B cell (primary cell): Measurements from ENCODE around the gene MGA. TPM values are rescaled to one million over a fixed set of nuclear protein-coding genes. Genes with fewer than 3 reads are reported as not detected.

Source experiments
- ATAC-seq: fragments of 200-7000 bp; cut with Tn5 transposase; one replicate; pipeline ENCODE4 v1.10.0; 2021; ENCODE audit warnings: low read depth, mild to moderate bottlenecking, moderate number of reproducible peaks, moderate library complexity
- CTCF ChIA-PET: fragments of 350-600 bp; sonication (Branson Sonifier 250); formaldehyde crosslinking; loops from one replicate; lab custom pipeline; 2021; ENCODE audit warnings: antibody characterized with exemption, inconsistent platforms; lab: Charles Lee
- POLR2A ChIA-PET: fragments of 350-600 bp; sonication (Branson Sonifier 250); formaldehyde crosslinking; loops from one replicate; lab custom pipeline; 2021; ENCODE audit warnings: antibody characterized with exemption; lab: Charles Lee
- DNase-seq: peaks from one replicate; pipeline ENCODE4 v3.0.0; 2013
- H2AFZ ChIP-seq: 2 replicates; pipeline ENCODE4 v1.6.1; 2012; ENCODE audit warnings: mild to moderate bottlenecking, low read depth, low read length; ENCODE audit not compliant: insufficient read depth, poor library complexity, severe bottlenecking
- H3K27ac ChIP-seq, 2 donors: 1 replicate in 1 of 2; 2 replicates in 1 of 2; pipeline ENCODE4 v1.5.1; 2012 to 2013; ENCODE audit warnings: low read length in 2 of 2, mild to moderate bottlenecking in 2 of 2, moderate library complexity in 1 of 2
- H3K27me3 ChIP-seq, 4 experiments: fragments of 200-600 bp in 1 of 4; sonication (generic) in 1 of 4; replicated peaks in 1 of 4; 1 replicate in 2 of 4; 2 replicates in 2 of 4; pipeline versions ENCODE4 v1.6.1 to v1.7.0; 2013 to 2016; ENCODE audit warnings: low read length in 3 of 4, mild to moderate bottlenecking in 2 of 4, mixed read lengths in 1 of 4, moderate library complexity in 1 of 4; ENCODE audit not compliant: insufficient read depth in 4 of 4, control insufficient read depth in 3 of 4; ENCODE audit errors: control extremely low read depth in 1 of 4
- H3K36me3 ChIP-seq, 2 experiments: replicated peaks in 1 of 2; 1 replicate in 1 of 2; 2 replicates in 1 of 2; pipeline versions ENCODE4 v1.6.1 to v1.7.1; 2013; ENCODE audit warnings: low read length in 1 of 2; ENCODE audit not compliant: insufficient read depth in 2 of 2, control insufficient read depth in 1 of 2; ENCODE audit errors: control extremely low read depth in 1 of 2, extremely low read depth in 1 of 2
- H3K4me1 ChIP-seq, 2 donors: fragments of 200-600 bp in 1 of 2; sonication (generic) in 1 of 2; 1 replicate in 1 of 2; 2 replicates in 1 of 2; pipeline versions ENCODE4 v1.5.1 to v1.6.1; 2013 to 2017; ENCODE audit warnings: low read length in 2 of 2; ENCODE audit not compliant: control insufficient read depth in 2 of 2, insufficient read depth in 2 of 2
- H3K4me2 ChIP-seq: replicated peaks from 2 replicates; pipeline ENCODE3; 2012; ENCODE audit warnings: mild to moderate bottlenecking, low read depth, low read length; ENCODE audit not compliant: poor library complexity, severe bottlenecking
- H3K4me3 ChIP-seq, 5 experiments: fragments of 200-600 bp in 1 of 5; sonication (generic) in 1 of 5; 1 replicate in 3 of 5; 2 replicates in 2 of 5; pipeline versions ENCODE4 v1.5.1 to v1.7.0; 2011 to 2016; ENCODE audit warnings: low read length in 4 of 5, mild to moderate bottlenecking in 4 of 5, low read depth in 2 of 5, control low read depth in 1 of 5, moderate library complexity in 1 of 5; ENCODE audit not compliant: insufficient read depth in 1 of 5; ENCODE audit errors: control extremely low read depth in 1 of 5, extremely low read depth in 1 of 5
- H3K79me2 ChIP-seq: fragments of 200-600 bp; sonication (generic); one replicate; pipeline ENCODE4 v1.6.0; 2016; ENCODE audit warnings: low read length; ENCODE audit not compliant: control insufficient read depth, insufficient read depth
- H3K9ac ChIP-seq: fragments of 200-600 bp; sonication (generic); 2 replicates; pipeline ENCODE4 v1.6.1; 2017; ENCODE audit warnings: mild to moderate bottlenecking, low read length, moderate library complexity
- H3K9me3 ChIP-seq, 3 donors: one replicate each; pipeline versions ENCODE4 v1.6.1 to v1.7.1; 2013; ENCODE audit warnings: low read length in 2 of 3; ENCODE audit not compliant: control insufficient read depth in 2 of 3, insufficient read depth in 1 of 3; ENCODE audit errors: control extremely low read depth in 1 of 3
- H4K20me1 ChIP-seq: 2 replicates; pipeline ENCODE4 v1.6.0; 2012; ENCODE audit warnings: mild to moderate bottlenecking, low read length; ENCODE audit not compliant: insufficient read depth, control insufficient read depth, poor library complexity, severe bottlenecking
- H3K27ac Mint-ChIP-seq: one replicate; pipeline ENCODE4 v1.8.0; 2021; ENCODE audit warnings: mixed read lengths
- H3K27me3 Mint-ChIP-seq: one replicate; pipeline ENCODE4 v1.8.0; 2021; ENCODE audit warnings: mixed read lengths
- H3K4me1 Mint-ChIP-seq: one replicate; pipeline ENCODE4 v1.8.0; 2021; ENCODE audit warnings: mixed read lengths
- H3K4me3 Mint-ChIP-seq: one replicate; pipeline ENCODE4 v1.8.0; 2021; ENCODE audit warnings: mixed read lengths
- H3K9me3 Mint-ChIP-seq: one replicate; pipeline ENCODE4 v1.8.0; 2022; ENCODE audit warnings: mixed read lengths; ENCODE audit not compliant: insufficient read depth
- EZH2 ChIP-seq: IDR thresholded peaks from 2 replicates; pipeline ENCODE4 v1.6.1; 2012; ENCODE audit warnings: borderline replicate concordance, low read depth, mild to moderate bottlenecking, moderate library complexity, low read length; ENCODE audit not compliant: insufficient read depth, poor library complexity, severe bottlenecking
- WGBS: methylation state at CpG from one replicate; pipeline ENCODE4 v1.1.5; 2013; ENCODE audit warnings: missing lambda C conversion rate; ENCODE audit not compliant: insufficient coverage; 5-methylcytosine and 5-hydroxymethylcytosine counted together
- intact Hi-C: fragments of 100-400 bp; cut with micrococcal nuclease; formaldehyde crosslinking; loops from one replicate; pipeline ENCODE4 v1.10.0; 2022
- polyA plus RNA-seq: library from polyadenylated mRNA; depleted of rRNA; stranded (reverse); fragments of >200 nt; gene quantifications from 2 replicates; pipeline ENCODE4 v1.2.3, GENCODE V29; 2012
- total RNA-seq, 2 donors: library from RNA; stranded (reverse); fragments of 120-200 nt in 1 of 2; gene quantifications; 1 replicate in 1 of 2; 2 replicates in 1 of 2; pipeline versions ENCODE4 v1.2.3 to v1.2.4, GENCODE V29; 2013 to 2022
- TF ChIP-seq, protein P1 (sequence below): fragments of 200-600 bp; IDR thresholded peaks from one replicate; pipeline ENCODE4 v1.8.0; 2022; ENCODE audit warnings: antibody characterized with exemption, mild to moderate bottlenecking

MGA gene
- total and polyA plus RNA-seq, 2 donors (not counting 1 experiment from before 2014, with no cell fraction given) = 5.4 to 79.7 TPM

DNA sequence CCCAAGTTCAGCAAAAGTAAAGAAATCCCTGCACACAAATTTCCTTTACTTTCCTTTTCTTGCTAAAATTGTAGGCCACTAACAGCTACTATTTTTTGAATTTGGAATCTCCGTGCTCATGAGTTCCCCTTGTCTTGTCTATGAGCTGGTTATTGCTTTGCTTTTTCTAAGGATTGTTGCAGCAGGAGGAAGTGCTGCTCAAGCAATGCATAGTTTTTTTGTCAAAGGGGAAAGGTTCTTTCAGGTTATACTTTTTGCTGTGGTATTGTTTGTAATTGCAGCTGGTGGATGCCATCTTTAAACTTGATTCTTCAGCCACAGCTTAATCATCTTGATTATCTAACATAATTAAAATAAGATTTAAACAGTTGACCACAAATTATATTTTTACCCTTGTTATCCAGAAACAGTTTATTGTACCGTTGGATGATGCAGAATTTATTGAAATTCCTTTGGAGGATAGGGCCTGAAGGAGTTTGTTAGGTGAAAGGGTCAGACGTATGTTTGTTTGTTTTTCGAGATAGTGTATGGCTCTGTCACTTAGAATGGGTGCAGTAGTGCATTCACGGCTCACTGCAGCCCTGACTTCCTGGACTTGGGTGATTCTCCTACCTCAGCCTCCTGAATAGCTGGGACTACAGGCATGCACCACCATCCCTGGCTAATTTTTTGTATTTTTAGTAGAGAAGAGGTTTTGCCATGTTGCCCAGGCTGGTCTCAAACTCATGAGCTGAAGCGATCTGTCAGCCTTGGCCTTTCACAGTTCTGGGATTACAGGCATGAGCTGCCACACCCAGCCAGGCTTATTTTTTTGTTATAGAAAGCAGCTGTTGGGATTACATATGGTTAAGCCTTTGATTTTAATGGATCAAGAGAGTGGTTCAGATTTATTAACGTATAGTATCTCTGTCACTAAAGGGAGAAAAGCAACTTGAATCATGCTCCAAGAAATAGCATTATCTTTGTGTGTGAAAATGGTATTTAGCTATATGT, 11.7 kb downstream of the MGA start:
- Histone ChIP-seq H3K9me3 (no peaks in the 10 kb centered on the region), H3K9ac (no peak overlapping the region), H3K27ac (no peak overlapping the region), H3K4me1 (peaks cover 8 to 10% of the 10 kb centered on the region in 2 donors), H3K4me3 (no peak overlapping the region), H2AFZ (no peak overlapping the region), H4K20me1 (peaks cover 61% of the 10 kb centered on the region), H3K27me3 (no peaks in the 10 kb centered on the region), H3K4me2 (no peak overlapping the region), H3K36me3 (peaks cover 12 to 32% of the 10 kb centered on the region in 2 experiments), H3K79me2 (peaks cover 98% of the 10 kb centered on the region)
- no peak for ATAC-seq
- no peak for TF ChIP-seq EZH2
- TF ChIP-seq, protein P1, sequence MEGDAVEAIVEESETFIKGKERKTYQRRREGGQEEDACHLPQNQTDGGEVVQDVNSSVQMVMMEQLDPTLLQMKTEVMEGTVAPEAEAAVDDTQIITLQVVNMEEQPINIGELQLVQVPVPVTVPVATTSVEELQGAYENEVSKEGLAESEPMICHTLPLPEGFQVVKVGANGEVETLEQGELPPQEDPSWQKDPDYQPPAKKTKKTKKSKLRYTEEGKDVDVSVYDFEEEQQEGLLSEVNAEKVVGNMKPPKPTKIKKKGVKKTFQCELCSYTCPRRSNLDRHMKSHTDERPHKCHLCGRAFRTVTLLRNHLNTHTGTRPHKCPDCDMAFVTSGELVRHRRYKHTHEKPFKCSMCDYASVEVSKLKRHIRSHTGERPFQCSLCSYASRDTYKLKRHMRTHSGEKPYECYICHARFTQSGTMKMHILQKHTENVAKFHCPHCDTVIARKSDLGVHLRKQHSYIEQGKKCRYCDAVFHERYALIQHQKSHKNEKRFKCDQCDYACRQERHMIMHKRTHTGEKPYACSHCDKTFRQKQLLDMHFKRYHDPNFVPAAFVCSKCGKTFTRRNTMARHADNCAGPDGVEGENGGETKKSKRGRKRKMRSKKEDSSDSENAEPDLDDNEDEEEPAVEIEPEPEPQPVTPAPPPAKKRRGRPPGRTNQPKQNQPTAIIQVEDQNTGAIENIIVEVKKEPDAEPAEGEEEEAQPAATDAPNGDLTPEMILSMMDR = no peak
- intact Hi-C loops = no loop called here
- 84% methylated on average over 4 of the region's 7 CpGs for WGBS
- Mint-ChIP-seq H3K4me1 (peaks cover 40% of the 10 kb centered on the region), H3K9me3 (no peaks in the 10 kb centered on the region), H3K27ac (no peak overlapping the region), H3K27me3 (no peaks in the 10 kb centered on the region), H3K4me3 (no peak overlapping the region)
- ChIA-PET POLR2A (no interaction called here), CTCF (no interaction called here)
- no peak for DNase-seq

DNA sequence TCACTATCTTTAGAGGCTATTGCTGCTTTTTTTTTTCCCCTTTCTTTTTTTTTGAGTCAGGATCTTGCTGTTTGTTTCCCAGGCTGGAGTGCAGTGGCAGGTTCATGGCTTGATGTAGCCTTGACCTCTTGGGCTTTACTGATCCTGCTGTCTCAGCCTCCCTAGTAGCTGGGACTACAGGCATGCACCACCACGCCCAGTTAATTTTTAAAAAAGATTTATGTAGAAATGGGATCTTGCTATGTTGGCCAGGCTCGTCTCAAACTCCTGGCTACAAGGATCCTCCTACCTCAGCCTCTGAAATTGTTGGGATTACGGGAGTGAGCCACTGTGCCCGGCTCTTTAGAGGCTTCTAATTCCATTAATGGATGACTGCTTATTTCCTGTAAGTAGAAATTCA, 15.1 kb downstream of the MGA start:
- no peak overlapping the region for H3K9ac ChIP-seq
- no peaks in the 10 kb centered on the region for H3K9me3 ChIP-seq
- peaks cover 100% of the 10 kb centered on the region for H3K79me2 ChIP-seq
- Mint-ChIP-seq H3K27me3 (no peaks in the 10 kb centered on the region), H3K4me3 (no peak overlapping the region), H3K27ac (no peak overlapping the region), H3K9me3 (no peaks in the 10 kb centered on the region), H3K4me1 (peaks cover 43% of the 10 kb centered on the region)
- DNase-seq = no peak
- H3K27me3 ChIP-seq = no peaks in the 10 kb centered on the region
- intact Hi-C loops = no loop called here
- no peak overlapping the region for H3K4me2 ChIP-seq
- ATAC-seq = no peak
- peaks cover 78% of the 10 kb centered on the region for H4K20me1 ChIP-seq
- H3K36me3 ChIP-seq = peaks cover 11 to 16% of the 10 kb centered on the region in 2 experiments
- TF ChIP-seq EZH2 = no peak
- TF ChIP-seq, protein P1 = no peak
- ChIA-PET CTCF (interaction anchor here (1.5 kb wide), 1 partner anchor 10 kb away, joined by 4 read pairs; no protein-coding TSS in a partner anchor), POLR2A (no interaction called here)
- peaks cover 10 to 12% of the 10 kb centered on the region in 2 donors for H3K4me1 ChIP-seq
- WGBS = no CpG with 5 or more reads among the region's 4 CpGs
- H3K27ac ChIP-seq = no peak overlapping the region
- H3K4me3 ChIP-seq = no peak overlapping the region
- H2AFZ ChIP-seq = no peak overlapping the region
